HG03159 (cell line): Measurements from ENCODE around the gene TTLL12.

Experiments used
- ATAC-seq: cut with Tn5 transposase; IDR thresholded peaks from one replicate; pipeline ENCODE4 v1.9.1; 2021; ENCODE audit warnings: mild to moderate bottlenecking, moderate library complexity; ENCODE audit not compliant: unreplicated experiment

Gene TTLL12

GRCh38 chr22:43131773-43132501 is 55.0 kb downstream of the TTLL12 start:
- ATAC-seq: no peak

GRCh38 chr22:43129426-43130425 is 57.2 kb downstream of the TTLL12 start:
- ATAC-seq: no peak

- no peak for ATAC-seq
Measured at GRCh38 chr22:43128928-43129424, 58.0 kb downstream of the TTLL12 start.

GRCh38 chr22:43128116-43128515 is 58.8 kb downstream of the TTLL12 start:
- ATAC-seq: no peak

DNA sequence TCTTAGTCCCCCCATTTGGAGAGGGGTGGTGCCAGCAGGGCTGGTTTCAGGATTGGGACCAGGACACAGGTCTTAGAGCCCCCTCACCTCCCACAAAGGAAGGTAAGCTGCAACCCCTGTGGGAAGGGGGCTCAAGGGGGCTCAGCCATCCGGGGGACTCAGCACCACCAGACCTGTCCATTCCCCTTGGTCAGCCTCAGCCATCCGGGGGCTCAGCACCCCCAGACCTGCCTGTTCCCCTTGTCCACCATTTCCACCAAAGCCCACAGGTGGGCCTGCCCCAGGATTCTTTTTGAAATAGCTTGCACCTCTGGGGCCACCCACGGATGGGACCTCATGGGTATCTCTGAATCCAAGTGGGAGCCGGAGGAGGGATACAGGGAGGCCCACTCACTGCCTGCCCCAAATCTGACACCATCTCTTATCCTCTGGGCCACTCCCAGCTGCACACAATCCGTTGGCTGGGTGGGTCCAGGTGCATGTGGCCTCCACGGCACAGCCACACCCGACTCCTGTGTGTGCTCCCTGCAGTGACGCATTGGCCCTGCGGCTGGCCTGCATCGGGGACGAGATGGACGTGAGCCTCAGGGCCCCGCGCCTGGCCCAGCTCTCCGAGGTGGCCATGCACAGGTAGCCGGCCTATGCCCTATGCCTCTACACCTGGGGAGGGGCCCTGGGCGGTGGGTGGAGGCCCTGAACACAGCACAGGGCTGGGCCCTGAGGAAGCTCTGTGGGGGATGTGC is 59.6 kb downstream of the TTLL12 start:
- ATAC-seq: no peak

GRCh38 chr22:43126501-43127165 is 60.3 kb downstream of the TTLL12 start:
- no peak for ATAC-seq

DNA sequence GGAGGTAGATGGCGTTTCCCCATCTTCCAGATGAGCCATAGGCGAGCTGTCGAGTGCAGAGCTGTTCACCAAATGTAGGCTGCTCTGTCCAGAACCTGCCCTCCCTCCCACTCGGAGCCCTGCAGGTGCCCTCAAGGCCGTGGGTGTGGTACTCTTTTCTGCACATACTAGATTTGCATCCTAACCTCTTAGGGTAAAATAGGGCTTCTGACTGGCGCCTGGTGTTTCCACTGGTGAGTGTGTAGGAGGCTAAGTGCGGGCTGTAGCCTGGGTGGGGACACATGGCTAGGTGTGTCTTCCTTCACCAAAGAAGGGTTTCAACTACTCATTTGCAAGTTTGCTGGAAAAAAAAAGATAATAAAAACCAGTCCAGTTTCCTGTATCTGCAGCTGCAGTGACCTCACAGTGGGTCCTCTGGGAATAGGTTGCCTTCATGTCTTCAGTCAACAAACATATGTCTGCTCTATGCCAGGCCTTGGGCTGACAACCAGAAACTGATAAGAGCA is 67.9 kb downstream of the TTLL12 start:
- ATAC-seq: no peak

DNA sequence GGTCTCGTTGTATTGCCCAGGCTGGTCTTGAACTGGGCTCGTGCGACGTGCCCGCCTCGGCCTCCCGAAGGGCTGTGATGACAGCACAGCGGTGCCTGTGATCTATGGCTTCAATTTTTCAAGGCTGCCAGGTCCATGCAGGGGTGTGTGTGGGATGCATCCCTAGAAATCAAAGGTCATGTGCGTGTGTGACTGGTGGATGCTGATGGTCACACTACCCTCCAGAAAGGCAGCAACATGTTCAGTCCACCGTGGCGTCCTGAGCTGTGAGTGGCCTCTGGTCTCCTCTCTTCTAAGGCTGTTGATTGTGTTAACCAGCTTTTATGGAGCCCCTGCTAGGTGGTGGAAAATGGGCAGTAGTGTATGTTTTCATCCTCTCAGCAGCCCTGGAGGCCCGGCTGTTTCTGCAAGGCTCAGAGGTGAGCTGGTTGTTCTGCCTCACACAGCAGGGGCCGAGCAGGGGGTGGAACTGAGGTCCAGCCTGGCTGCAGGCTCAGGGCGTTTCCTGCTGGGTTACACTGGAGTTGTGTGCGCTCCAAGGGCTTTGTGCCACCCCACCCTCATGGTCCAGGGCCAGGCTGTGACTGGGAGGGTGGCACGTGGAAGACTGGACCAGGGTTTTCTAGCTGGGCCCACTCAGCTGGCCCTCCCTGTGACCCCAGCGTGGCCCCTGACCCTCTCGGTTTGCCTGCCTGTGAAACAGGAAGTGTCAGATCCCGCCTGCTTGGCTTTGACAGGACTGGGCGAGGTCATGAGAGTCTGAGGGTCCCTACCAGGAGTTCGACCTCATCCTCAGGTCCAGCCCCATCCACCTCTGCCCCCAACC is 68.7 kb downstream of the TTLL12 start:
- no peak for ATAC-seq

DNA sequence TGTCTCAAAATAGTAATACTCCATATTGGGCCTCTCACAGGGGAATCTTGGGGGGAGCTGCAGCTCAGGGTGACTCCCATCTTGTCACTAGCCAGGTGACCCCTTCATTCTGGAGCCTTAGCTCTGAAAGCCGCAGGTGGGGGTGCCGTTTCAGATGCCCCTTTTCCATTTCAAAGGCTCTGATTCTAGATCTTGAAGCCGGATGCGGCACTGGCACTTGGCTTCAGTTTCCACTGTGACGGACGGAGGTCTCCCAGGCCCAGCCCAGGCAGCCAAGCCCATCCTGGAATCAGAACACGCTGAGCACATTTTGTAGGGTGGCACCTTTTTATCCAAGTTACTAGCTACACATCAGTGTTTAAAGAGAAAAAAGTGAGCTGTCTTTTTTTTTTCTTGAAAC is 70.0 kb downstream of the TTLL12 start:
- ATAC-seq: no peak
